ENCODE results near the gene PCSK4.
A peak's percentile ranks its signal among the peaks of the same experiment; 100 is the strongest.
"Not testable (repeated sequence)": the region's sequence is repeated elsewhere in the genome, so short reads cannot be mapped to it uniquely, and the experiment has no call there.

Gene PCSK4

DNA sequence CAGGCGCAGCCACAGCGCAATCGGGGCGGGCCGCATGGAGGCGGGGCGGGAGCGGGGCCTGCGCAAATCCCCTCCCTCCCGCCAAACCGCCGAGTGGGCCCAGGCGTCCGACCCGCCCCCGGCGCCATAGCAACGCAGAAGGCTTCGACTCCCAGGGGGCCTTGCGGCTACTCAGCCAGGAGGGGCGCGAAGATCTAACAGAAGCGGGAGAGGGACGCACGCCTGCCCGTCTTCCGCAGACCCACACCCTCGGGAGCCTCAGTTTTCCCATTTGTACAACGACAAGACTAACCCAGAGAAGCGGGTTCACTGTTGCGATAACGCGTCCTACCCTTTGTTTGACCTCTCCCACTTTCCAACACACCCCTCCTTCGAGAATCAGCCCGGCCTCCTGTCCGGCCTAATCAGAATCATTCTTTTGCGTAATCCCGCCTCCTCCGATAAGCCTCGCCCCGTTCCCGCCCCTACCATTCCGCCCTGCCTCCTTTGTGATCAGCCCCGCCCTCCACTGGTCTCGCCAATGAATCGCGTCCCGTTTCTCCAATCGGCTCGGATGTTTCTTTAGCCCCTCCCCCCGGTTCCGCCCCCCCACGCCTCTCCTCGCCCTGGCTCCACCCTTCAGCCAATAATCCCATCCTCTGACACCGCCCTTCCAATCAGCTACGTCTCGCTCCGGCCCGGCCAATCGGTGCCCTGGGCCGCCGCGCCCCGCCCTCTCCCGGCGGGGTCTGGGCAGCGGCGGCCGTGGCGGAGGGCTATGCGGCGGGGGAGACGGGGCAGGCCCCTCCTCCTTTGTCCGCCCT lies at the start of gene PCSK4:
PCSK4 (minus strand) TSS at position 40 of the 803 bp plus-strand sequence; CDS start at position 36, 4 bp downstream.
- peak; percentile 100 for DNase-seq

DNA sequence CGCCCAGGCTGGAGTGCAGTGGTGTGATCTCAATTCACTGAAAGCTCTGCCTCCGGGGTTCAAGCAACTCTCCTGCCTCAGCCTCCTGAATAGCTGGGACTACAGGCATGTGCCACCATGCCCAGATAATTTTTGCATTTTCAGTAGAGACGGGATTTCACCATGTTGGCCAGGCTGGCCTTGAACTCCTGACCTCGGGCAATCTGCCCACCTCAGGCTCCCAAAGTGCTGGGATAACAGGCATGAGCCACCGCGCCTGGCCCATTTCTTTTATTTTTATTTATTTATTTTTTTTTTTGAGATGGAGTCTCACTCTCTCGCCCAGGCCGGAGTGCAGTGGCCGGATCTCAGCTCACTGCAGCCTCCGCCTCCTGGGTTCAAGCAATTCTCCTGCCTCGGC lies 49.6 kb upstream of the PCSK4 start:
- not testable (repeated sequence) for DNase-seq

GRCh38 chr19:1538978-1539377 lies 48.8 kb upstream of the PCSK4 start:
- no peak for DNase-seq

GRCh38 chr19:1535699-1536098 lies 45.5 kb upstream of the PCSK4 start:
- not testable (repeated sequence) for DNase-seq

DNA sequence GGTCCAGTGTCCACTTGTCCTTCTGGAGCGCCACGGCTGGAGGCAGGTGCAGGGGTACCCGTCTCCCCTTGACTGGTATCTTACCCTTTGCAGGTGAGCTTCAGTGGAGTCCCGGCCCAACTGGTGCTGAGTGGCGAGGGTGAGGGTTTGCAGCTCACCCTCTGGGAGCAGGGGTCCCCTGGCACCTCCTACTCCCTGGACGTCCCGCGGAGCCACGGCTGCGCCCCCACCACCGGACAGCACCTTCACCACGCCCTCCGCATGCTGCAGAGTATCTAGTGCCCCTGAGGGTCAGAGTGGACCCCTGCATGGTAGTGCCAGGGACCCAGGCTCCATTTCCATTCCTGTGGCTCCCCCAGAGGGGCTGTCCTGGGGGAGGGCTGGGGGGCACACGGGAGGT lies 44.8 kb upstream of the PCSK4 start:
- no peak for DNase-seq

DNA sequence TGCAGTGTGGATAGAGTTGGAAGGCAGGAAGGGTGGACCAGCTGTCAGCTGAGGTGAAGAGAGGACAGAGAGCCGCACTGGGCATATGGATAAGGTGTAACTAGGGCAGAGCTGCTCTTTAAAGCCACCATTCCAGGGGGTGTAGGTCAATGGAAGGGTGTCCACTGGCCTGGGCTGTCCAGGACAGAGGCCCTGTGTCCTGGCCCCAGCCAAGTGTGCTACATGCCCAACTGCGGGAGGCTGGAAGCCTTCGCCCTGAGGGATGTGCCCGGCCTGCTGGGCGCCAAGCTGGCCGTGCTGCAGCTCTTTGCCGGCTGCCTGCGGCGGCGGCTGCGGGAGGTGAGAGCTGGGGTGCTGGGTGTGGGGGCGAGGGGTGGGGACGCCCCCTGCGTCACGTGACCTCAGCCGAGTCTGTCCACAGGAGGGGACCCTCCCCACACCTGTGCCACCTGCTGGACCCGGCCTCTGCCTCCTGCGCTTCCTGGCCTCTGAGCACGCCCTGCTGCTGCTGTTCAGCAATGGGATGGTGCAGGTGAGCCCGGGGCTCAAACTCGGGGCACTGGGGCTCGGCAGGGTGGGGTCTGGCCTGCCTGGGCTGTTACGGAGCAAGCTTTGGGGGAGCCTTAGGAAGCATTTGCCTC lies 43.5 kb upstream of the PCSK4 start:
- DNase-seq: no peak

- DNase-seq: no peak
Observed at GRCh38 chr19:1532003-1532402, 41.9 kb upstream of the PCSK4 start.

DNA sequence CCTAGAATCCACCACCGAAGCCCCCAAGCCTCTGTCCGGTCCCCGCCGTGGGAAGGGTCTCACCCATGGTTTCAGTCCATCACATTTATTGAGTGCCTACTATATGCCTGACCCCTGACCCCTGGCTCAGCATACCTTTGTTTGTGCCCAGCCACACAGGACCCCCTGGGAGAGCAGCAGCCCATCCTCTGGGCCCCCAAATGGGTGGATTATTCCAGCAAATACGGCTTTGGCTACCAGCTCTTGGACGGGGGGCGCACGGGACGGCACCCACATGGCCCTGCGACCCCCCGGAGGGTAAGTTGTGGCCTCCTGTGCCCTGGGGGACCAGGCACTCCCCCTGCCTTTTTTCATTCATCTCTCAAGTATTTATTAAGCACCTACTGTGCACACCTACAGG lies 41.4 kb upstream of the PCSK4 start:
- no peak for DNase-seq

GRCh38 chr19:1530856-1531255 lies 40.7 kb upstream of the PCSK4 start:
- DNase-seq: not testable (repeated sequence)

GRCh38 chr19:1529430-1529816 lies 39.3 kb upstream of the PCSK4 start:
- no peak for DNase-seq

- no peak for DNase-seq
Observed at GRCh38 chr19:1528596-1529429, 38.7 kb upstream of the PCSK4 start.

DNA sequence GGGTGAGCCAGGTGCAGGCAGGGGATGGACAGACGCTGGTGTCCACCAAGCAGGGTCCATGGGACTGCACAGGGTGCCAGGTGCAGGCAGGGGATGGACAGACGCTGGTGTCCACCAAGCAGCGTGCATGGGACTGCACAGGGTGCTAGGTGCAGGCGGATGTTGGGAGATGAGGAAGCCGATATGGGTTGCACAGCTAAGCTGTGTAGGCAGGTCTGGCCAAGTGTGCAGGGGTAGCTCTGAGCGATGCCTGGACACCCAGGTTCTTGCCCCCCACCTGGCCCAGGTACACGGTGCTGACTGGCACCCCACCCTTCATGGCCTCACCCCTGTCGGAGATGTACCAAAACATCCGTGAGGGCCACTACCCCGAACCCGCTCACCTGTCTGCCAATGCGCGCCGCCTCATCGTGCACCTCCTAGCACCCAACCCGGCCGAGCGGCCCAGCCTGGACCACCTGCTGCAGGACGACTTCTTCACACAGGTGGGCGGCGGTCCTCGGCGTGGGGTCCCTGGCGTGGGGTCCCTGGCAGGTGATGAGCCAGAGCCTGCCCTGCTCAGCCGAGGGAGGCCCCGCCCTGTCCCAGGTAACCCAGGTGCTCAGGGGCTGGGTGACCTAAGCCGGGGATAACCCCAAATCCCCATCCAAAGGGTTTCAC lies 37.6 kb upstream of the PCSK4 start:
- no peak for DNase-seq

- DNase-seq: no peak
Observed at GRCh38 chr19:1526979-1527649, 37.0 kb upstream of the PCSK4 start.

GRCh38 chr19:1526066-1526778 lies 36.1 kb upstream of the PCSK4 start:
- DNase-seq: no peak

DNA sequence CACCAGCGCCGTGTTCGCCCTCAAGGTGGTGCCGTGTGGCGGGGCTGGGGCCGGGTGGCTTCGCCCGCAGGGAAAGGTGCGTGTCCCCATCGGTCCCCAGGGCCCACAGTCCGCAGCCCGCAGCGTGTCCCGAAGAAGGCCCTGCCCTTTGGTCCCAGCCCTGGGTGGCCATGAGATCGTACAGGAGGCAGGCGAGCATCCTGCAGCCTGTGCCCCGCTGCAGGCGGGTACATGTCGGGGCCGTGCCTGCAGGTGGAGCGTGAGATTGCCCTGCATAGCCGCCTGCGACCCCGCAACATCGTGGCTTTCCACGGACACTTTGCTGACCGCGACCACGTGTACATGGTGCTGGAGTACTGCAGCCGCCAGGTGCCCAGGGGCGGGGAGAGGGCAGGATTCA lies 35.2 kb upstream of the PCSK4 start:
- DNase-seq: no peak

DNA sequence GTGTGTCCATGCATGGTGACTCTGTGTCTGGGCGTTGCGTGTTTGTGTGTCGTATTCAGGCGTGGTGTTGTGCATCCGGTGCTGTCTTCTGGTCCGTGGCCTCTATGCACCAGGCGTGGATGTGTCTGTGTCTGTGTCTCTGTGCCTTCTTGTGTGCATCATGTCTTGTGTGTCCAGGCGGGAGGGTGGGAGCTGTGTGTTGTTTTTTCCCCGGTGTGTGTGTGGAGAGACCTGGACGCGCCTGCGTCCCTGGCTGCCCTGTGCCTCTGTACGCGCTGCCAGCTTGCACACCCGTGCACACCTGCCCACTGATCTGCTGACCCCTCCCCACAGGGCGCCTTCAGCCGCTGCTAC lies 34.8 kb upstream of the PCSK4 start:
- DNase-seq: no peak

GRCh38 chr19:1524287-1524971 lies 34.3 kb upstream of the PCSK4 start:
- no peak for DNase-seq

DNA sequence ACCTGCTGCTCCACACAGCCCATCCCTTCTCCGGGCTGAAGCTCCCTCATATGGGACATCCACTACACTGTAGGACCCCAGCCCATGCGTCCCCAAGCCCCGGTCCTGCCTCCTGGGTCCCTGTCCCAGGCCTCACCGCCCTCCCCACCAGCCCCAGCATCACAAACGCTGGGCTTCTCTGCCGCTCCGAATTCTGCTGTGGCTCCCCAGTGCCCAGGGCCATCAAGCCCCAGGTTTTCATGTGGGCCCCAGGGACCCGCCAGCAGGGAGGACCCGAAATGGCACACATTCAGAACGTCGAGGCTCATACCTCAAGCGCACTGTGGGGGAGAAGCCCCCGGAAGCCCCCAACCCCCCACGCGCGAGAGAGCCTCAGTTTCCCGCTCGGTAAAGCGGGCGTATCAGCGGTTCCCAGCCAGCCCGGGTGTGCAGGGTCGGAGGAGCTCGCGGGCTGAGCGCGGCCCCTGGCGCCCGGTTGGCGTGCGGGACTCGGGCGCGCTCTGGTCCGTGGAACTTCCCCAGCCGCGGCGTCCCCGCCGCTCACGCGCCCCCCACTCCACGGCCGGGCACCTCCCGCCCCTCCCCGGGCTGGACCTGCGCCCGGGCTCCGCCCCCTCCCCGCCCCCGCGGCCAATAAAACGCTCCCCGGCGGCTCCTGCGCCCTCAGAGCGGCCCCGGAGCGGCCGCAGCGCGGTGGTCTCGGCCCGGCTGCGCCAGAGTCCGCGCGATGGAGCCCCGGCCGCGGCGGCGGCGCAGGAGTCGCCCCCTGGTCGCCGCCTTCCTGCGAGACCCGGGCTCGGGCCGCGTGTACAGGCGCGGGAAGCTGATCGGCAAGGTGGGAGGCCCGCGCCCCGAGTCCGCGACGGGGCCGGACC lies 33.5 kb upstream of the PCSK4 start, which contains the start of gene PLK5:
PLK5 (plus strand) TSS at position 666 of the 875 bp plus-strand sequence. CDS start 2,920 bp downstream, outside the sequence.
- DNase-seq: no peak

DNA sequence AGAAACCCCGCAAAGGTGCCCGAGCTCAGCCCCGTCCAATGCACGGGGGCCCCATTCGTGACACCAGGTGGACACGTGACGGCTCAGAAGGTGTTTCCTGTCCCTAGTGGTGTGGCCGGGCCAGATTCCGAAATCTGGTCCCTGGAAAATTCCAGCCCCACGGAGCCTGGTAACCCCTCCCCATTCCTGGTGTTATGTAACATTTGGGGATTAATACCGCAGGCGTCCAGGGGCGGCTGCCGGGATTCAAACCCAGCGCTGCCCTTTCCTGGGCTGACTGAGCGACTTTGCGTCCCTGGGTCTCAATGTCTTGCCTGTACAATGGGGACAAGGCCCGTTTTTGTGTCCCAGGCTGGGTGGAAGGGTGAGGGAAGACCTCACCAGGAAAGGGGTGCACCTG lies 32.7 kb upstream of the PCSK4 start:
- no peak for DNase-seq

GRCh38 chr19:1522061-1522460 lies 31.9 kb upstream of the PCSK4 start:
- no peak for DNase-seq

Data from activated T-cell treated with anti-CD3 and anti-CD28 coated beads, Interleukin-2, amount 50 U/mL, for 48 hours (primary cell).